Activated naive CD4-positive, alpha-beta T cell treated with anti-CD3 and anti-CD28 coated beads, Interleukin-2, amount 50 U/mL, for 16 hours (primary cell): Measurements from ENCODE around the gene LMNB1.

Experiments used
- DNase-seq: peaks from one replicate; pipeline ENCODE4 v3.0.0-alpha.2; 2020

Gene LMNB1

GRCh38 chr5:126858441-126858840, 81.5 kb downstream of the LMNB1 start:
- no peak for DNase-seq

GRCh38 chr5:126863402-126863801, 86.5 kb downstream of the LMNB1 start:
- no peak for DNase-seq

GRCh38 chr5:126864042-126864688, 87.2 kb downstream of the LMNB1 start:
- no peak for DNase-seq

GRCh38 chr5:126865299-126865698, 88.4 kb downstream of the LMNB1 start:
- no peak for DNase-seq

GRCh38 chr5:126866851-126867636, 90.1 kb downstream of the LMNB1 start:
- no peak for DNase-seq

- DNase-seq, result no peak
Observed at GRCh38 chr5:126868338-126869004, 91.5 kb downstream of the LMNB1 start.

- peak; percentile 37 for DNase-seq
Observed at GRCh38 chr5:126869005-126869451, 92.1 kb downstream of the LMNB1 start.

- DNase-seq, result no peak
Observed at GRCh38 chr5:126871441-126871840, 94.5 kb downstream of the LMNB1 start.

- no peak for DNase-seq
Observed at GRCh38 chr5:126872561-126873354, 95.8 kb downstream of the LMNB1 start.

GRCh38 chr5:126875303-126875785, 98.4 kb downstream of the LMNB1 start:
- no peak for DNase-seq

GRCh38 chr5:126877602-126878001, 100.7 kb downstream of the LMNB1 start:
- DNase-seq, result no peak

- no peak for DNase-seq
Observed at GRCh38 chr5:126878085-126878484, 101.1 kb downstream of the LMNB1 start.

GRCh38 chr5:126878634-126879033, 101.7 kb downstream of the LMNB1 start:
- DNase-seq, result no peak

GRCh38 chr5:126881821-126882600, 105.1 kb downstream of the LMNB1 start:
- no peak for DNase-seq

GRCh38 chr5:126883564-126884245, 106.8 kb downstream of the LMNB1 start:
- DNase-seq, result no peak

- DNase-seq, result no peak
Observed at GRCh38 chr5:126884269-126884819, 107.4 kb downstream of the LMNB1 start.
